ENCODE data around the gene KRT79. TPM values are rescaled to one million over a fixed set of nuclear protein-coding genes. Genes with fewer than 3 reads are reported as not detected.

The KRT79 gene
- total and polyA plus RNA-seq, 8 donors, result 0.15 TPM; not detected in 7

DNA sequence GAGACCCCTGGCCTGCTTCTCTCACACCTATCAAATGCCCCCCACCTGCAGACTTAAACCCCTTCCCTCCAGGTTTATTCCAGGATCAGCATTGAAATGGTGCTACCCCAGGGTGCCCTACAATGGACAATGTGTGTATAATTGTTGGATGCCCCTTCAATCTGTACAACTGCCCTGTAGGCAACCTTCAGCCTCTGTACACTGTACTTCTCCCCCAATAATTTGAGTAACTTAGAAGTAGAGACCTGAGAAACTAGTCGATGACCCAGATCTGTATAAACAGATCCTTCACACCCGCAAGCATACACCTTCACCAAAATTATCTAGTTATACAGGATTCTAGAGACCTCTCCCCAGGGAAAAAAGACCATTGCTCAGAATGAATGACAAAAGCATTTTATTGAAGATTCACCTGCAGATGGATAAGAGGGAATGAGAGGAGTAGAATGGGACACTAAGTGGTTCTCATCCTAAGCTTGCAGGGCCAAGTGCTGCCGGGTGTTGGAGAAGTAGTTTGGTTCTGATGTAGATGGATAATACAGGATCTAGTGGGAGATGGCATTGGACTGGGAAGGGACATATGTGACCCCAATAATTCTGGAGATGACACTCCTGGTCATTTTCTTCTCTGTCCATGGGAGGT is 27.8 kb downstream of the KRT79 start:
- intact Hi-C loops (cut with DNase I; ENCODE audit: low total_unique reads), result no loop called here
- WGBS, 5 donors, result 86 to 95% (median 94%) methylated on average over 3 of the region's 3 CpGs
- TF ChIP-seq, protein P1, sequence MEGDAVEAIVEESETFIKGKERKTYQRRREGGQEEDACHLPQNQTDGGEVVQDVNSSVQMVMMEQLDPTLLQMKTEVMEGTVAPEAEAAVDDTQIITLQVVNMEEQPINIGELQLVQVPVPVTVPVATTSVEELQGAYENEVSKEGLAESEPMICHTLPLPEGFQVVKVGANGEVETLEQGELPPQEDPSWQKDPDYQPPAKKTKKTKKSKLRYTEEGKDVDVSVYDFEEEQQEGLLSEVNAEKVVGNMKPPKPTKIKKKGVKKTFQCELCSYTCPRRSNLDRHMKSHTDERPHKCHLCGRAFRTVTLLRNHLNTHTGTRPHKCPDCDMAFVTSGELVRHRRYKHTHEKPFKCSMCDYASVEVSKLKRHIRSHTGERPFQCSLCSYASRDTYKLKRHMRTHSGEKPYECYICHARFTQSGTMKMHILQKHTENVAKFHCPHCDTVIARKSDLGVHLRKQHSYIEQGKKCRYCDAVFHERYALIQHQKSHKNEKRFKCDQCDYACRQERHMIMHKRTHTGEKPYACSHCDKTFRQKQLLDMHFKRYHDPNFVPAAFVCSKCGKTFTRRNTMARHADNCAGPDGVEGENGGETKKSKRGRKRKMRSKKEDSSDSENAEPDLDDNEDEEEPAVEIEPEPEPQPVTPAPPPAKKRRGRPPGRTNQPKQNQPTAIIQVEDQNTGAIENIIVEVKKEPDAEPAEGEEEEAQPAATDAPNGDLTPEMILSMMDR (IDR thresholded peaks at IDR 0.05), result no peak
- TF ChIP-seq POLR2AphosphoS5 (IDR thresholded peaks at IDR 0.05) (no peak), EP300 (IDR thresholded peaks at IDR 0.05) (no peak)

DNA sequence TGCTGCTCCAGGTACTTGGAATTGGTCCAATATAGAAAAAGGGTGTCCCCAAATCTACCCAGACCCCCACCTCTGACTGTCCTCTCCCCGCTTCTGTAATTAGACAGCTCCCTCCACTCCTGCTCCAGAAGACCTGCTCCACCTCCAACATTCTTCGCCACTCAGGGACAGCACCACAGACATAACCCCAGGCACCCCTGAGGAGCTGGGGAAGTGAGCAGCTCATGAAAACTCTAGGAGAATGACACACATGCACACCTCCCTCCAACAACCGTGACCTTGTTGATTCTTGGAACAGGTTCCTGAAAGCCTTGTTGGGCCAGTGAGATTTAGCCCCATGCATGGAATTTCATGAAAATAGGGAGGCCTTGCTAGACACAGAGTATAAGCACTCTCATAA is 28.4 kb downstream of the KRT79 start:
- intact Hi-C loops (cut with DNase I; ENCODE audit: low total_unique reads), result no loop called here
- Histone ChIP-seq H3K4me1 (peaks cover 2 to 4% (median 3%) of the 10 kb centered on the region in 4 donors), H3K4me3 (no peak overlapping the region), H3K27ac (no peak overlapping the region), H3K27me3 (peaks cover 0 to 10% (median 0%) of the 10 kb centered on the region in 3 donors), H3K36me3 (no peaks in the 10 kb centered on the region), H3K9me3 (no peaks in the 10 kb centered on the region)
- no peak for DNase-seq
- 69 to 78% (median 76%) methylated on average over 3 of the region's 3 CpGs for WGBS, 5 donors
- no peak for TF ChIP-seq POLR2AphosphoS5 (IDR thresholded peaks at IDR 0.05)
- TF ChIP-seq, protein P1 (IDR thresholded peaks at IDR 0.05), result no peak
- no peak for TF ChIP-seq EP300 (IDR thresholded peaks at IDR 0.05)
- no peak for TF ChIP-seq POLR2A (IDR thresholded peaks at IDR 0.05)

More for the DNA sequence above, 27.8 kb downstream of the KRT79 start:
- no peaks in the 10 kb centered on the region for H3K9me3 ChIP-seq
- H3K4me1 ChIP-seq, result no peaks in the 10 kb centered on the region
- H3K27ac ChIP-seq, result no peak overlapping the region
- no peaks in the 10 kb centered on the region for H3K36me3 ChIP-seq
- DNase-seq, result no peak
- H3K27me3 ChIP-seq, result peaks cover 0 to 10% (median 0%) of the 10 kb centered on the region in 3 donors
- no peak overlapping the region for H3K4me3 ChIP-seq

DNA sequence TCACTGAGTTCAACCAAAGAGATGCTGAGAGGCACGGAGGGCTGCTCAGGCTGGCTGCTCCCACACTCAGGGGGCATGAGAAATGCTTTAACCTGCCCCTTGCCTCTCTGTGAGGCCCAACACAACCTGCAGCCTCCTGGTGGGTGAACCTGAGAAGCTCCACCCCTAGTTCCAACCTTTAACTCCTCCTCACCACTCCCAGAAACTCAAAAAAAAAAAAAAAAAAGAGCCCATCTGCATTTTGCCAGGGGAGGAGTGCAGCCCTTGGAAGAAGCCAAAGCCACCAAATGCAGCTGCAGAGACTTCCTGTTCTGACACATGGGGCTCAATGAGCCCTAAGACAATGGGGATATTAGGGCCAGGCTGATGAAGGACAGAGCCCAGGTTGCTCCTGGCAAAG is 29.1 kb downstream of the KRT79 start:
- intact Hi-C loops (cut with DNase I; ENCODE audit: low total_unique reads), result no loop called here
- 25 to 38% (median 38%) methylated on average over 1 of the region's 1 CpG for WGBS, 5 donors

DNA sequence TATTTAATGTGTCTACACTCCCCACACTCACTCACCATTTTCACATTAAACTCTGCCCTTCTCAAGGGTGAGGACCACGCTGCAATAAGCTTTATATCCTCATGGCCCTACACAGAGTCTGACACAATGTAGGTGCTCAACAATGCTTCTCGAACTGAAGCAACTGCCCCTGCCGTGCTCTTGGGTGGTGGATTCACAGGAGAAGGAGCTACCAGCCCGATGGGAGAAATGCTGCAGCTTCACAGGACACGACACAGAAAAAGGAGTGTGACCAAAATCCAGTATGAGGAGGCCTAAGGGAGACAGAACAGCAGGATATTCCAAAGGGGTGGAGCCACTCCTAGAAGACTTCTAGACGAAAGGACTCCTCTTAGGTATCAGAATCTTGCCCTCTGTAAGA is 31.7 kb downstream of the KRT79 start:
- intact Hi-C loops (cut with DNase I; ENCODE audit: low total_unique reads), result no loop called here
- WGBS, 5 donors, result 68 to 78% (median 70%) methylated on average over 6 of the region's 6 CpGs
- peaks cover 0 to under 1% (median 0%) of the 10 kb centered on the region in 3 donors for H3K27me3 ChIP-seq
- TF ChIP-seq, protein P1 (IDR thresholded peaks at IDR 0.05), result no peak
- no peak for DNase-seq
- H3K9me3 ChIP-seq, result no peaks in the 10 kb centered on the region
- no peaks in the 10 kb centered on the region for H3K36me3 ChIP-seq
- no peak overlapping the region for H3K27ac ChIP-seq
- H3K4me1 ChIP-seq, result peaks cover 6 to 13% (median 10%) of the 10 kb centered on the region in 4 donors
- no peak overlapping the region for H3K4me3 ChIP-seq

More for the DNA sequence above, 29.1 kb downstream of the KRT79 start:
- DNase-seq, result no peak
- H3K4me1 ChIP-seq, result peaks cover 6 to 11% (median 10%) of the 10 kb centered on the region in 4 donors
- H3K27me3 ChIP-seq, result peaks cover 0 to 10% (median 0%) of the 10 kb centered on the region in 3 donors
- no peak overlapping the region for H3K4me3 ChIP-seq
- no peaks in the 10 kb centered on the region for H3K9me3 ChIP-seq
- TF ChIP-seq POLR2A (IDR thresholded peaks at IDR 0.05) (no peak), EP300 (IDR thresholded peaks at IDR 0.05) (no peak), POLR2AphosphoS5 (IDR thresholded peaks at IDR 0.05) (no peak)
- TF ChIP-seq, protein P1 (IDR thresholded peaks at IDR 0.05), result no peak
- H3K27ac ChIP-seq, result no peak overlapping the region
- no peaks in the 10 kb centered on the region for H3K36me3 ChIP-seq

All from stomach (tissue), 9 donors.